Glutamatergic neuron (in vitro differentiated cells): Measurements from ENCODE around the gene ATP1A2. TPM values are rescaled to one million over a fixed set of nuclear protein-coding genes. Genes with fewer than 3 reads are reported as not detected.

Source experiments
- DNase-seq: peaks from one replicate; pipeline ENCODE4 v3.0.0; 2022
- H3K27ac Mint-ChIP-seq: one replicate; pipeline ENCODE4 v1.8.0; 2020; ENCODE audit warnings: mild to moderate bottlenecking, mixed read lengths, inconsistent platforms; ENCODE audit not compliant: unreplicated experiment
- H3K27me3 Mint-ChIP-seq: one replicate; pipeline ENCODE4 v1.8.0; 2020; ENCODE audit warnings: mild to moderate bottlenecking, moderate library complexity, mixed read lengths, inconsistent platforms; ENCODE audit not compliant: unreplicated experiment
- H3K36me3 Mint-ChIP-seq: one replicate; pipeline ENCODE4 v1.8.0; 2020; ENCODE audit warnings: mild to moderate bottlenecking, mixed read lengths, inconsistent platforms; ENCODE audit not compliant: unreplicated experiment
- H3K4me1 Mint-ChIP-seq: one replicate; pipeline ENCODE4 v1.8.0; 2020; ENCODE audit warnings: mild to moderate bottlenecking, low read depth, mixed read lengths, inconsistent platforms; ENCODE audit not compliant: unreplicated experiment
- H3K4me3 Mint-ChIP-seq: one replicate; pipeline ENCODE4 v1.8.0; 2020; ENCODE audit warnings: mild to moderate bottlenecking, mixed read lengths, inconsistent platforms; ENCODE audit not compliant: unreplicated experiment
- H3K9me3 Mint-ChIP-seq: one replicate; pipeline ENCODE4 v1.8.0; 2020; ENCODE audit warnings: mild to moderate bottlenecking, moderate library complexity, mixed read lengths, inconsistent platforms; ENCODE audit not compliant: unreplicated experiment
- CTCF ChIP-seq: fragments of 200-600 bp; sonication (generic); IDR thresholded peaks from one replicate; pipeline ENCODE4 v1.5.0; 2021; ENCODE audit not compliant: partially characterized antibody, unreplicated experiment
- total RNA-seq: library from RNA; stranded (reverse); fragmentation: NEBNext Ultra II Directional; extraction: Animal tissue kit (Norgen Biotek cat#: 25700); gene quantifications from one replicate; pipeline ENCODE4 v1.2.1, GENCODE V29; 2021; ENCODE audit not compliant: unreplicated experiment

The ATP1A2 gene
- total RNA-seq, 1 donor from 2014 or later, result not detected

- no peak overlapping the region for H3K4me3 Mint-ChIP-seq
- DNase-seq, result no peak
- peaks cover 2% of the 10 kb centered on the region for H3K27me3 Mint-ChIP-seq
- TF ChIP-seq CTCF, result no peak
- no peaks in the 10 kb centered on the region for H3K36me3 Mint-ChIP-seq
- no peak overlapping the region for H3K27ac Mint-ChIP-seq
- H3K4me1 Mint-ChIP-seq, result no peaks in the 10 kb centered on the region
- no peaks in the 10 kb centered on the region for H3K9me3 Mint-ChIP-seq
These were observed 13.5 kb downstream of the ATP1A2 start for GRCh38 chr1:160129046-160129445.

GRCh38 chr1:160129558-160129957, 14.0 kb downstream of the ATP1A2 start:
- no peaks in the 10 kb centered on the region for H3K9me3 Mint-ChIP-seq
- H3K4me3 Mint-ChIP-seq, result no peak overlapping the region
- no peak for DNase-seq
- no peaks in the 10 kb centered on the region for H3K4me1 Mint-ChIP-seq
- TF ChIP-seq CTCF, result no peak
- H3K27ac Mint-ChIP-seq, result no peak overlapping the region
- peaks cover 2% of the 10 kb centered on the region for H3K27me3 Mint-ChIP-seq
- H3K36me3 Mint-ChIP-seq, result no peaks in the 10 kb centered on the region

GRCh38 chr1:160129966-160130365, 14.4 kb downstream of the ATP1A2 start:
- Mint-ChIP-seq H3K36me3 (no peaks in the 10 kb centered on the region), H3K4me1 (no peaks in the 10 kb centered on the region), H3K27ac (no peak overlapping the region), H3K9me3 (no peaks in the 10 kb centered on the region), H3K4me3 (no peak overlapping the region), H3K27me3 (peaks cover 5% of the 10 kb centered on the region)
- no peak for TF ChIP-seq CTCF
- DNase-seq, result no peak

- Mint-ChIP-seq H3K9me3 (no peaks in the 10 kb centered on the region), H3K27ac (no peak overlapping the region), H3K36me3 (no peaks in the 10 kb centered on the region), H3K4me3 (no peak overlapping the region), H3K27me3 (peaks cover 5% of the 10 kb centered on the region), H3K4me1 (no peaks in the 10 kb centered on the region)
- TF ChIP-seq CTCF, result no peak
- DNase-seq, result no peak
These were observed 14.9 kb downstream of the ATP1A2 start for GRCh38 chr1:160130486-160130885.

DNA sequence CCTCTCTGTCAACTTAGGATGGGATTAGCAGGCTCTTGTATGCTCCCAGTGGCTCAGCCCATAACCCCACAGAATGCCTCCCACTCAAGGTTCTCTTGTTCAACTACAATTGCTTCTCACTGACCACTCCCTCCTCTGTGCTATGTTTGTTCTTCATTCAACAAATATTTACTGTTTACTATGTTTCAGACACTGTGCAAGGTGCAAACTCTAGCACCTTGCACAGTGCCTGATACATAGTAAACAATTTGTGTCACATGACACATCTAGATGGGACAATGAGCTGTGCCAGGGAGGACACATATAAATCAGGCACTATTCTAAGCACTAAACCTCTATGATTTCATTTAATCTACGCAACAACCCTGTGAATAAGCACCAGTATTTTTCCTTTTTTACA, 15.4 kb downstream of the ATP1A2 start:
- H3K9me3 Mint-ChIP-seq, result no peaks in the 10 kb centered on the region
- H3K27me3 Mint-ChIP-seq, result peaks cover 5% of the 10 kb centered on the region
- TF ChIP-seq CTCF, result no peak
- H3K4me1 Mint-ChIP-seq, result no peaks in the 10 kb centered on the region
- no peak for DNase-seq
- no peak overlapping the region for H3K4me3 Mint-ChIP-seq
- no peaks in the 10 kb centered on the region for H3K36me3 Mint-ChIP-seq
- H3K27ac Mint-ChIP-seq, result no peak overlapping the region
